Dermis microvascular lymphatic vessel endothelial cell (primary cell): ENCODE results near the gene FOXO6. TPM values are rescaled to one million over a fixed set of nuclear protein-coding genes. Genes with fewer than 3 reads are reported as not detected.
A peak's percentile ranks its signal among the peaks of the same experiment; 100 is the strongest.

Experiments
- DNase-seq, 2 donors: peaks; one replicate each; pipeline versions ENCODE4 v3.0.0 to v3.0.0-alpha.2; 2010; ENCODE audit warnings: low read depth in 2 of 2
- total RNA-seq: library from RNA; depleted of rRNA; stranded (reverse); fragments of >200 nt; gene quantifications from 2 replicates; pipeline ENCODE4 v1.2.1, GENCODE V29; 2014

Gene FOXO6
- total RNA-seq, 1 donor from 2014 or later = under 0.01 TPM

DNA sequence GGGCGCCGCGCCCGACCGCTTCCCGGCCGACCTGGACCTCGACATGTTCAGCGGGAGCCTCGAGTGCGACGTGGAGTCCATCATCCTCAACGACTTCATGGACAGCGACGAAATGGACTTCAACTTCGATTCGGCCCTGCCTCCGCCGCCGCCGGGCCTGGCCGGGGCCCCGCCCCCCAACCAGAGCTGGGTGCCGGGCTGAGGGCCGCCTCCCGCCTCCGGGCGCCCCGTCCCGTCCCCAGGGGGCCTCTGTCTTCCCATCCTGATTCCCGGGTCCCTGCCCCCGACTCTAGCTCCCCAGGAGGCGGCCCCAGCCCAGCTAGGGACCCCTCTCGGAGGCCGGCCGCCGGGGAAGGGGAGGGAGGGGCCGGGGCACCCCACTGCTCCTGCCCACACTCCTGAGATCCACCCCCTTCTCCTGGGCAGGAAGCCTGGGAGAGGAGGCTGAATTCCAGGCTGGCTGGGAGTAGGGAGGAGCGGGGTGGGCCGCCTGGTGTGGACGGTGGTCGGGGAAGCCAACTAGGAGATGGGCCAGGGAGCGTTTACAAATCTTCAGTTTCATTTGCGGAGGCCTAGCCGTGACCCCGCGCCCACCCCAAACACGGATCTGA is 21.4 kb downstream of the FOXO6 start:
- peak in 1 of 2 donors; percentile 43 for DNase-seq

DNA sequence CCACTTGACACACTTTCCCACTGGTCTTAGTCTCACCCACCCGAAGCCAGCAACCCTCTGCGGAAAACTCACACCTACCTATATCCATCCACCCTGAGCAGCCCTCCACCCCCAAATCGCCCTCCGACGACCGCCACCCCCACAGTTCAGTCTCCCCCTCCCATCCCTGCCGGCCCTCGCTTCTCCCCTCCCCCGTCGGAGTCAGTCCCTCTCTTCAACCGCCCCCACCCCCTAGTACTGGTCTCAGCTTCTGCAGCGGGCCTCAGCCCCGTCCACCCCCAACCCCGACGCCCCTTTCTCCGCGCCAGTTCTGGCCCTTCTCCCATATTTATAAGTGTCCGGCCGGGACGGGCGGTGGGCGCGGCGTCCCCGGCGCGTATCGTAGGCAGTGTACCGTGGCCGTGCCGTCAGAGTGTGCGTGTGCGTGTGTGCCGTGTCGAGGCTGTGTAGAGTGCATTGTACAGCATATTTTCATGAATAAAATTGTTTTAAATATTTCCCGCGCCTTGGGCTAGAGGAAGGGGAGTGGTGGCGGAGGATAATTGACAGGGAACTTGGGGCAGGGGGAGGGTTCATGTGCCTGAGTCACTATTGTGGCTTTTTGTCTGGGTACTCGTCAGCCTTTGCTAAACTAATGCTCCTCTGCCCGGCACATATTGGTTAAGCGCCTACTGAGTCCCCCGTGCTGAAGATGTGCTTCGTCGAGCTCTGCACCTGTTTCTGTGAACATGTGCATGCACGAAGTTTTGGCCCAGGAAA is 22.0 kb downstream of the FOXO6 start:
- DNase-seq = peak in 1 of 2 donors; percentile 43

DNA sequence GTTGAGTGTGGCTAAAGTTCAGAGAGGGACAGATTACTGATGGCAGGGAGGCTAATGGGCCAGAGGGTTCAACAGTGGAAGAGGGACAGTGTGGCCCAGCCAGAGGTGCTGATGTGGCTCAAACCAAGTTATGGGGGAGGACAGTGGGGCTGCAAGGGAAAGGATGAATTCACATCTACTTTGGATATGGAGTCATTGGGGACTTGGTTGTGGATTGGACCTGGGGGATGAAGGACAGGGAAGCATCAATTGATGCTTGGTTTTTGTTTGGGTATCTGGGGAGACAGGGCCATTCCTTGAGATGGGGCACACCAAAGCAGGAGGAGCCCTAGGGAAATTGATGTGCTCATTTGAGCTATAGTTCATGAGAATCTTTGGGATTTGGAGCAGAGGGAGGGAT is 23.3 kb downstream of the FOXO6 start:
- DNase-seq = no peak

DNA sequence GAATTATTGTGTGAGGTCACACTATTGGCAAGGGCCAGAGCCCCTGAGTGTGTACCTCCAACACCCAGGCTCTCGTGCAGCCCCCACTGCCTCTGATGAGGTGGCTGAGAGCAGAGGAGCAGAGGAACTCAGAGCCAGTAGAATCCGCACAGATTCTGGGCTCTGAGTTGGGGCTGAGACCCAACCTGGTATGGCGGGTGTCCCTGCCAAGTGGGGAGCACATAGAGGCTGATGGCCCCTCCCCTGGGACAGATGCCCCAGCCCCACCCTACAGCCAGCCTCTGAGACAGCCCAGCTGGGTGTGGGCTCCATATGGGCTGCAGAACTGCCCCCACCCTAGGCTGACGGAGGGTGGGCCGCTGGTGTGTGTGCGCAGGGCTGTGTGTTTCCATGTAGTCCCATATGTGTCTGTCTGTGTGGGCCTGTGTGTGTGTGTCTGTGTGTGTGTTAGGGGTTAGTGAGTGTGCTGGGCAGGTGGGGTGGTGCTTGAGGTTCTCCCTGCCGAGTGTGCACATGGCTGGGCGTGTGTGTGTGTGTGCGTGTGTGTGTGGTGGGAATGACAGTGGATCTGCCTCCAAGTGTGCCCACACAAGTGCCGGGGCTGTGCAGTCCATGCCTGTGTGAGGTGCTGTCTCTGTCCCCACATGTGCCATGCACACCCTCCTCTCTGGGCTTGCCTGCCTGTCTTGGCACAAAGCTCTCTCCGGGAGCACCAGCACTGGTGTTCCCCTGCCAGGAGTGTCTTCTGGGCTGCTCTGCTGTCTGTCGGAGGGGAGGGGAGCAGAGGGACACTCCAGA is 24.4 kb downstream of the FOXO6 start:
- DNase-seq = no peak

DNA sequence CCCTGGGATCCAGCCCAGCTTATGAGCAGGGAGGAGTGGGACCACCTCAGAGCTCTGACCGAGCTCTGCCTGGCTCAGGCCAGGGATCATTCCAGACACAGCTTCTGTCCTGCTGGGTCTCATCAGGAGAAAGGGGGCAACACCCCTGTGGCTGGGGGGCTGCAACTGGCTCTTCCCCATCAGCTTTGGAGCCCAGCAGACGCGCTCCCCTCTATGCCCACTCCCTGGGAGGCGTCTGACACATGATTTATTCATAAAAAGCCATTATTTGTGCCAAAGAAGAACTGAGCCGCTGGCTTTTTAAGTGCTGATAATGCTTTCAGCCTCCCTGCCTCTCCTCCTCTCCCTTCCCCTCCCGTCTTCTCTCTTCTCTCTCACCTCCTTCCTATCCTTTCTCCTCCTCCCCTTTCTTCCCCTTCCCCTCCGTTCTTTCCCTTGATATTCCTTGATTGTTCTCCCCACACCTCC is 25.0 kb downstream of the FOXO6 start:
- DNase-seq = no peak

DNA sequence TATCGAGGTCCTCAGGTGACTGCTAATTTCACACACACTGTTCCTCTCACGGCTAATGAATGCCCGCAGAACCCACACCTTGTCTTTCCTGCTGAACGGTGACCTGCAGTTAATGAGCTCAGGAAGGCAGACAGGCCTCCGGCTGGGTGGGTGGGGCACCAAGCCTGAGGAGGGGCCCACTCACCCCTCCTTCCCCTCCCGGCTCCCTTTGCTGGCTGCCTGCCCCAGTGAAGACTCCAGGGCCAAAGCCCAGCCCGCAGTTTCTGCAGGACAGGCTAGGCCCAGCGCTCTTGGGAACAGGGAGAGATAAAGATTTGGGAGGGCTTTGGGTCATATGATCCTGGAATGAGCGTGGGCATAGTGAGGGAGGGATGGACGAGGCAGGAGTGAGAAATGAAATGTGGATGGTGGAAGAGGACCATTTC is 26.4 kb downstream of the FOXO6 start:
- DNase-seq = no peak

DNA sequence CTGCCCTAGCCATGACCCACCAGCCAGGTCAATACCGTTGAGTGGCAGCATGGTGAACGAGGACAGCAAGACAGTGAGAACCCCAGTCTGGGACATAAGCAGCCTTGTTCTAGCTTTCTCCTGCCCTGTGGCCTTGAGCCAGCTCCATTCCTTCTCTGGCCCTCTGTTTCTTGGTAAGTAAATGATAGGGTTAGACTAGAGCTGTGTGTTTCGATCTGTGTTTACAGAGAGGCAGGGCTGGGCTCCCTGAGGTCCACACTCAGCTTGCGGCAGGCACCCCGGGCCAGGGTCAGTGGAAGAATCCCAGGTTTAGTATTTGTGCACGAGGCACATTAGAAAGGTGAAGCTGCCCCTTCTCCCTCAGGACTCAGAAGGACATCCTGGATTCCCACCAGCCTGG is 27.3 kb downstream of the FOXO6 start:
- no peak for DNase-seq

DNA sequence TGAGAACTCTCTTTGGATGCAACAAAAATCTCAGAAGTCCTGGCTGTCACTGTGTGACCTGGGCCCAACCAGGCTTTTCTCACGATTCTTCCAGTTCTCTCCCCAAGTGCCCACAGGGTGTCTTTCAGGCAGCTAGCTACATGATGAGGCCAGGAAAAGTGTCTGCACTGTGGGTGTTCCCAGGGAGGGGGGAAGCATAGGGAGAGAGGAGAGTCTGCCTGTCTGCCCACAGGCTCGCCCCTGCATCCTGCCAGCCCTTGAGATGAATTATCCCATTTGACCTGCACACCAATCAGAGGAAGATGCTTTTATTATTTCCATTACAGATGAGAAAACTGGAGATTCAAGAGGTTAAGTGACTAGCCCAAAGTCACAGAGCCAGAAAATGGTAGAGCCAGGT is 27.8 kb downstream of the FOXO6 start:
- no peak for DNase-seq

DNA sequence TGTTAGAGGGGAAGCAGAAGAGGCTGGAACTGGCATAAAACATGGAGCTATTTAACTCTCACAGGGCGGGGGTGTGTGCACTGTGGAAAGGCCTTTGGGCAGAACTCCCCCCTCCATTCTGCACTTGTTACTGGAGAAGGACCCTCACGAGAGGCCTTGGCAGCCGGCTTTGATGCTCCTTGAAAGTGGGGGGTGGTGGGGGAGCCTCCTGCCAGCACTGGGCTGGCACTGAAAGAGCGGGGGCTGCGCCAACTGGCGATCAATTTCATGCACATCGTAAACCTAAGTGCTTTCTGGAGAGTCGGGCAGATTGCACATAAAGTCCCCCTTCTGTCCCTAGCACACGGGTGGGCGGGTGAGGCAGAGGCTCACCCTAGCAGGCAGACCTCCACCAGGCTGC is 28.9 kb downstream of the FOXO6 start:
- DNase-seq = no peak

DNA sequence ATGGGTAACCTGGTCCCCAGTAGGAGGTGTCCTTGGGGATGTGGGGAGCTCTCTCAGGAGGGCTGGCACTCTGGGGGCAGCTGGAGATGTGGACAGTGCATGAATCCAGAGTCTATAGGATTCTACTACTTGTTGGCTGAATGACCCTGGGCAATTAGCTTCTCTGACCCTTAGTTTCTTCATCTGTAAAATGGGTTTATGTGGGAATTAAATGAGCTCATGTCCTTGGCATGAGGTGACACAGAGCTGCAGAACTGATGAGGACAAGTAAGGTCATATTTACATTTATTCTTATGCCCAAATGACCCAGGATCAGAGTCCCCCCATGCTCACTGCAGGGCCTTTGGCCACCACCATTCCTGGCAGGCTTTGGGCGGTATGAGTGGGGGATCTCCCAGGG is 29.3 kb downstream of the FOXO6 start:
- no peak for DNase-seq

DNA sequence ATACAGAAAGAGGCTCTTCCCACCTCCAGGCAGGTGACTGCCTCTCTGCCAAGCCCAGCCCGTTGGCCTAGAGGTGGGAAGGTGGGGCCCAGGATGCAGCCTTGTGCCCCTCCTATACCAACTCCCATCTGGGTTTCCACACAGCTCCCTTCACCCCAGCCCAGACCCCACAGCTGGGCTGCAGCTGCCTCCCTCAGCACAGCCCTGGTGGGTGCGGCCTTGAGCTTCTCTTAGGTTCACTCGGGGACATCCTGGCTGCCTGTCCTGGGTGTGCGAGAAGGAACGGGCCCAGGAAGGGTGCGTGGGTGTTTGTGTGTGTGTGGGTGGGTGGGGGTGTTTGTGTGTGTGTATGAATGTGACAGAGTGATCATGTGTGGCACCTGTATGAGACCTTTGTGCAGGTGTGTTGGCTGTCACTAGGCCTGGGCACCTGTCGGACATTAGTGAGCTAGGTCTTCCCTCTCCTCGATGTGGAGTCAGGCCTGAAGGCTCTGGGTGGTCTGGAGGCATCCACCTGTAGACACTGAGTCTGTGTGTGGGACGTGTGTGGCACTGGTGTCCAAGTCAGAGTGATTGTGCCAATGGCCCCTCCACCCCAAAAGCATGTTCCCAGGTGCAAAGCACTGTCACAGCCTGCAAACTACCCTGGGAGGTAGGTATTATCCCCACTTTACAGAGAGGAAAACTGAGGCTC is 30.7 kb downstream of the FOXO6 start:
- no peak for DNase-seq

DNA sequence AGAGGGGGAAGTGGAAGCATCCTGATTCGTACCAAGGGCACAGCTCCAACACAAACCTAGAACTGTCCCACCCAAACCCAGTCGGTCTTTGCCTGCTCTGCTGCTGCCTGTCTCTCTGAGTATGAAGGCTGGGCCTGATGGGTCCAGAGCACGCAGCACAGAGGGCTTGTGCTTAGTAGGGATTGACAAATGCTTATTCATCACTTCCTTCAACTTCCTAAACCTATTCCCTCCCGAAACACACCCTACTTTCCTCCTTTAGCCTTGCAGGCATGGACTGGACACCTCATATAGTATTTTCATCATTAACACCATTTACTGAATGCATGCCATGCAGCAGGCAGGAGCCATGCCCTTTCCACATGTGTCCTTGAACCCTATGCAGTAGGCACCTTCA is 31.3 kb downstream of the FOXO6 start:
- DNase-seq = no peak

DNA sequence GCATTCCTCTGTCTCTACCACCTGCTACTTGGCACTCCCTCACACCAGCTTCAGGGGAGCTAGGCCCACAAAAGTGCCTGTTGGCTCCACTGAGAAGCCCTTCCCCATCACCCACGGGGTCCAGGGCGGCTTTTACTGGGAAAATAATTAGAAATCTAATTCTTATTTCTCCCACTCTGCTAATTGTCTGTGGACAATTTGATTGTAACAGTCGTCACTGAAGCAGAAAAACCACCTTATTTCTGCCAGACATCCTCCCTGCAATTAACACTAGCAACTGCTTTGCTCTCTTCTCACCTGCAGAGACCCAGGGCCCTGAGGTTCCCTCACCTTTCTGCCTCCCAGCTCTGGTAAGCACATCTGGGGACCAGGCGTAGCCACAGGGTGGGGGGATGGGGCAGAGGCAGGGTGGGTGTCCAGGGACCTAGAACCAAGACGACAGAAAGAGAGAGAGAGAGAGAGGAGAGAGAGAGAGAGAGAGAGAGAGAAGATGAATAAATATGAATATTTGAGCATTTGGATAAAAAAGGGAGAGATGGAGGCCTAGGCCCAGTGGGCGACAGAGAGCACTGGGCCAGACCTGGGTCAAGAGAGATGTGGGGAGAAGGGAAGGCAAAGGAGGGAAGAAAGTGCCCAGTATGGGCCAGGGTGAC is 32.6 kb downstream of the FOXO6 start:
- no peak for DNase-seq

DNA sequence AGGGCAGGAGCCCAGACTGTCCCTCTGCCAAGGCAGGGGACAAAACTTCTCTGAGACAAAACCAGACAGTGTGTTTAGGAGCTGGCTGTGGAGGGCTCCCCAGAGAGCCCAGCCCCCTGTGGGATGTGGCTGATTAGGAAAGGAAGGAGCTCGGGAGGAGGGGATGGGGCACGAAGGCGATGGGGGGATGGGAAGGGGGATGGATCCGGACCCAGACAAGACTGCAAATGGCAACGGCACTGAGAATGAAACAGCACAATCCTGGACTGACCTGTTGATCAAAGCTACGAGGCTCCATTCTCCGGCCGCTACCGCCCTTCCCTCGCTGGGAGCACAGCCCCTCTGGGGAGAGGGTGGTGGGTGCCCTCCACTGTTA is 33.1 kb downstream of the FOXO6 start:
- DNase-seq = no peak

DNA sequence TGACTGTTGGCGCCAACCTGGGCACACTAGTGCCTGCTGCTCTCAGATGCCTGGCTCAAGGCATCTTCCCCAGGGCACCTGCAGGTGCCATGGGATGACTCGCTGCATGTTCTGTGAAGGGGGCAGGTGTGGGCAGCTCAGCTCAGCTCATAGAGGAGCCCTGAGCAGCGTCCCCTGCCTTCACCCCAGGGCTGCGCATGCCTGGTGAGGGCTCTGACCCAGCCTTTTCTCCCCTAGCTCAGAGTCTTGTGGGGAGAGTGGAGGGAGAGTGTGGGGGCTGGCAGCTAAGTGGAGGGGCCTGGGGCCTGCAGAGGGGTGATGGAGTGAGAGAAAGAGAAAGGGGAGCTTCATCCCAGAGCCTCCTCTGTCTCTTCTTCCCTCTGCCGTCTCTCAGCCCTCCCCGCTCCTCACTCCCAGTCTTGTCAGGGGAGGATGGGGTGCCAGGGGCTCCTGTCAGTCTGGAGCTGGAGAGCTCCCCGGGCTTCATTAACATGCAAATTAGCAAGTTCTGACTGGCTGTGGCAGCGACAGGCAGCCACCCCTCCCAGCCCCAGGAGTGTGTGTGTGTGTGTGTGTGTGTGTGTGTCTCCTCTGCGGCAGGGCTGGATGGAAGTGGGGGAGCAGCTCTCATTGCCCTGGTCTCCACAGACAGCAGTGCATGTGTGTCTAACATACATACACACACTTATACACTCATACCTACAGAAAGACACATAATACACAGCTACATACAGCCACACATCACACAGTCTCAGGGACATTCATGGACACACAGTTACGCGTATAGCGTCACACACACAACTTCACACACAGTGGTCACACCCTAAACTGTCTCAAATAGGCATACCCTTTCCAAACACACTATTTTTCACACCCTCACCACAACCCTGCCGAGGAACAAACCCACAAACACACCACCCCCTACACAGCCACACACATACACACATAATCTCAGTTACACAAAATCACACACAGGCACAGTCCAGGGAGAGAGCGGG is 34.0 kb downstream of the FOXO6 start:
- DNase-seq = no peak

DNA sequence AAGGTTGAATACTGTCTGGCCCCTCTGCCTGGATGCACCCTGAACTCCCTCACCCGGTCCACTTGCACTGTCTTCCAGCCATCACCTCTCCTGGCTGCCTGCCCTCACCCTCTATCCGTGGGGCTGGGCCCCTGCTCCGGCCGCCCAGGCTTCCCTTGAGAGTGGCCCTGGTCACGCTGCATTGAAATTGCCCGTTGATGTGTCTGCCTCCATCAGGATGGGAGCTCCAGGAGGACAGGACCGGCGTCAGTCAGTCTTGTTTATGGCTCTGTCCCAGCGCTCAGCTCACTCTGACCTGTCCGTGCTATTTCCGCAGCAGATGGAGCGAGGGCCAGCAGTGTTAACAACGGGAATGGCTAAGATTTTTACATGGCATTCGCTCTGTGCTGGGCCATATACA is 34.9 kb downstream of the FOXO6 start:
- peak; percentile 12 to 28 for DNase-seq

DNA sequence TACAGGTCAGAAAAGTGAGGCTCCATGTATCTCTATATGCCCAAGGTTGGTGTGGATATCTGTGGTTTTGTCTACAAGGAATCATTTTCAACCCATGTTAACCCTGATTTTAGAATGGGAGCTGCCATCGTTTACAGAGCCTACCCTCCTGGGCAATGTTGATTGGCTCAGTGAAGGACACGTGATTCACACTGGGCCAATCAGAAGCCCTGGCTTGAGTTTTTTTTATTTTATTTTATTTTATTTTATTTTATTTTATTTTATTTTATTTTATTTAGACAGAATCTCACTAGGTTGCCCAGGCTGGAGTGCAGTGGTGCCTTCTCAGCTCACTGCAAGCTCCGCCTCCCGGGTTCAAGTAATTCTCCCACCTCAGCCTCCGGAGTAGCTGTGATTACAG is 35.8 kb downstream of the FOXO6 start:
- no peak for DNase-seq

DNA sequence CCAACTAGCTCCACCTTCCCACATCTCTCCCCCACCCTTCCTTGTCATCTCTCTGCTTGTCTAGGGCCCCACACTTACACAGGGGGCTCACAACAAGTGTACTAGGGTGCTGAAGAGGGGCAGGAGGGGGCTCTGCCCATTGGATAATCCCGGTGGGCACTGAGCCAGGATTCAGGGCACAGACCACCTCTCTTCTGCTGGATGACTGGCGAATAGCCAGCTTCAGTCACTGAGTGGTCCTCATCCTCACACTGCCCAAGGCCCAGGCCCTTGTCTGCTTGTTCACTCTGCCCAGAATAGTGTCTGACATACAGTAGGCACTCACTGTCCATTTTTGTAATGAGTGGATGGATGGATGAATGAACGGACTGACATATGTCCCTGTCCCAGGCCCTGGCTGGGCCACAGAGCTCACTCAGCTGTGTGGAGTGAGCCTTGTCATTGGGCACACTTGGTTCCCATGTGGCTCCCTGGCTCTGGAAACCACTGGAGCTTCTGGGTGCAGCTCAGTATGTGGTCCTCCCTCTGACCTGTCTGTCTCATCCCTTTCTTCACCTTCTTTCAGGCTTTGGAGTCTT is 36.6 kb downstream of the FOXO6 start:
- no peak for DNase-seq

DNA sequence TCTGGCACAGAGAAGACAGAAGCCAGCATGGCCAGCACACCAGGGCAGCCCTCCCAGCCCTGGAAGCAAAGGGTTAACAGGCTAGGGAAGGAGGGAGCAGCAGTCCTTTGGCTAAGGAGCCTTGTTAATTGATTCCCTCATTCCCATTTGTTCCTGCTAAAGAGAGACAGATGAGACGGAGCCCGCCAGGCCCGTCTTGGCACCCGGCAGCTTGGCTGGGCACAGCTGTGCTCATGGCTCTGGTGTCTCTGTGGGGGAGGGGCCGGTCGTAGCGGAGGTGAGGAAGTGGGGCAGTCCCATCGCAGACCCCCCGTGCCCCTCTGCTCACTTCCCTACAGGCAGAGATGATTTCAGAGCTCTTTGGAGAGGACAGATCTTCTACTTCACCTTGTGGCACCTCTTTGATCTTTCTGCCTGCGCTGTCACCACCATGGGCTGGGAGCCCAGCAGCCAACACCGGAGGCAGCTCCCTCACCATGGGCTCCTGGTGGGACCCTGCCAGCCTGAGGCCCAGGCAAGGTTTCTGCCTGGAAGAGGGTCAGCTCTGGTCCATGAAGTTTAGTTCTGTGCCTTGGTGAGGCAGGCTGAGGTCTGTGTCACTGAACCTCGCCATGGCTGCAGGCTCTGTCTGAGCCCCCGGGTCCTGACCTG is 38.0 kb downstream of the FOXO6 start:
- DNase-seq = no peak
